Daoy (cell line): Measurements from ENCODE around the gene C11orf68. TPM values are rescaled to one million over a fixed set of nuclear protein-coding genes. Genes with fewer than 3 reads are reported as not detected.

Experiments
- DNase-seq: peaks from one replicate; pipeline ENCODE4 v3.0.0-alpha.2; 2015; ENCODE audit warnings: low read depth
- total RNA-seq: library from RNA; depleted of rRNA; stranded (reverse); fragments of >200 nt; shearing (Covaris generic); gene quantifications from 2 replicates; pipeline ENCODE4 v1.2.3, GENCODE V29; 2014

Gene C11orf68
- total RNA-seq, 1 experiment from 2014 or later = 19.1 TPM

GRCh38 chr11:65915101-65915820 lies 3.6 kb downstream of the C11orf68 start:
- peak; percentile 68 for DNase-seq

GRCh38 chr11:65912845-65913244 lies 6.0 kb downstream of the C11orf68 start:
- DNase-seq = peak; percentile 94

- DNase-seq = peak; percentile 96
These were observed 6.9 kb downstream of the C11orf68 start for GRCh38 chr11:65911682-65912568.

GRCh38 chr11:65907878-65908277 lies 11.0 kb downstream of the C11orf68 start:
- DNase-seq = no peak

DNA sequence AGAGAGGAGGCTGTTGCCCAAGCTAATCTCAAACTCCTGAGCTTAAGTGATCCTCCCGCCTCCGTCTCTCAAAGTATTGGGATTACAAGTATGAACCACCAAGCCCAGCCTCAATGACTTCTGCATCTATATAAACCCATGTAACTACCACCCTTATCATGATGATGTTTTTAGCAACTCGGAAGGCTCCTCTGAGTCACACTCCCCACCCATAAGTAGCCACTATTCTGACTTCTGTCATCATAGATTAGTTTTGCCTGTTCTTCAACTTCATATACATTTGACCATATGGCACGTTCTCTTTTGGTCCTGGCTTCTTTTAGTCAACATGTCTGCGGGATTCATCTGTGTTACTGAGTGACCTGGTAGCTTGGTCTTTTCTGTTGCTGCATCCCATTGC lies 12.3 kb downstream of the C11orf68 start:
- DNase-seq = peak; percentile 27

DNA sequence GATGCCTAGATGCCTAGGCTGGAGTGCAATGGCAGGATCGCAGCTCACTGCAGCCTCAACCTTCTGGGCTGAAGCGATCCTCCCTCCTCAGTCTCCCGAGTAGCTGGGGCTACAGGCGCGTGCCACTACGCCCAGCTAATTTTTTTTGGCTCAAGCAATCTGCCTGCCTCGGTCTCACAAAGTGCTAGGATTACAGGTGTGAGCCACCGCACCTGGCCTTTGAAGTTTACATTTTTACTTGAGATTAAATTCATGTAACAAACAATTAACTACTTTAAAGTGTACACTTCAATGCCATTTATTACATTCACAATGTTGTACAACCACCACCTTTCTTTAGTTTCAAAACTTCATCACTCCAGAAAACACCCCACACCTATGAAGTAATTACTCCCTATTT lies 15.1 kb downstream of the C11orf68 start:
- no peak for DNase-seq

DNA sequence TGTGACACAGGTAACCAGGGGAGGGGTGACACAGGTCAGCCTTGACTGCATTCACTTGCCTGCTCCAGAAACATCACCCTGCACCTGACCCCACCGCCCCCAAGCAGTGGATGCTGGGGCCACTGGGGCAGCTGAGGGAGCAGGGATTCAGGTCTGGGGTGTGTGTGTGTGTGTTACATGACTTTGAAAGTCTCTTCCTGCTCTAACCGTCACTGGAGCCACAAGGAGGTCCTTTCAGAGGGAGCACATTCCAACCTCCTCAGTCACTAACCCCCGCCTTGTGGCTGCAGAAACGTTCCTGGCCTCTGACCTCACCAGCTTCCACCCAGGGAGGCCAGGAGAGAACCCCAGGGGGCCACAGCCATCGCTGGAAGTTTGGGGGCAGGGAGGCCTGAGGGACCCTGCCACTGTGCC lies 15.8 kb downstream of the C11orf68 start:
- peak; percentile 96 for DNase-seq

DNA sequence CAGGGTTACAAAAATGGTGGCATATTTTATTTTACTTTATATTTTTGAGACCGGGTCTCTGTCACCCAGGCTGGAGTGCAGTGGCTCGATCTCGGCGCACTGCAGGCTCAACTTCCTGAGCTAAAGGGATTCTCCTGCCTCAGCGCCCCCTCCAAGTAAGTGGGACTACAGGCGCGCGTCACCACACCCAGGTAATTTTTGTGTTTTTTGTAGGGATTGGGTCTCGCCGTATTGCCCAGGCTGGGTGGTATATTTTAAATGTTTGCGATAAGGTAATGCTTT lies 18.0 kb downstream of the C11orf68 start:
- no peak for DNase-seq

- DNase-seq = peak; percentile 98
These were observed 18.6 kb downstream of the C11orf68 start, which contains the start of gene FOSL1 for GRCh38 chr11:65900125-65900898. Gene FOSL1, minus strand, starts transcription at chr11:65900388. Its CDS starts 49 bp downstream, at chr11:65900339.

GRCh38 chr11:65899356-65900124 lies 19.3 kb downstream of the C11orf68 start:
- peak; percentile 96 for DNase-seq

GRCh38 chr11:65898656-65899355 lies 20.1 kb downstream of the C11orf68 start:
- no peak for DNase-seq

DNA sequence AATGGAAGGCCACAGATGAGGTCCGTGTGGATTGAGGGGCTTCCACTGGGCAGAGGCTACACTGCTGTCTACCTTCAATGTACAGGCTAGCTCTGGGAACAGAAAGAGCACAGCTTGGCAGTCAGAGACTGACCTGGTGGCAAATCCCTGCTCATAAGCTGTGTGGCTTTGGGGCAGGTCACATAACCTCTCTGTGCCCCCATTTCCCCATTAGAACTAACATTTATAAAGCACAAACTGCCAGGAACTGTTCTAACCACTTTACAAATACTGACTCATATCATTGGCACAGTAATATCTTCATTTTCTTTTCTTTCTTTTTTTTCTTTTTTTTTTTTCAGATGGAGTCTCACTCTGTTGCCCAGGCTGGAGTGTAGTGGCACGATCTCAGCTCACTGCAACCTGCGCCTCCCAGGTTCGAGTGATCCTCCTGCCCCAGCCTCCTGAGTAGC lies 21.8 kb downstream of the C11orf68 start:
- DNase-seq = no peak

DNA sequence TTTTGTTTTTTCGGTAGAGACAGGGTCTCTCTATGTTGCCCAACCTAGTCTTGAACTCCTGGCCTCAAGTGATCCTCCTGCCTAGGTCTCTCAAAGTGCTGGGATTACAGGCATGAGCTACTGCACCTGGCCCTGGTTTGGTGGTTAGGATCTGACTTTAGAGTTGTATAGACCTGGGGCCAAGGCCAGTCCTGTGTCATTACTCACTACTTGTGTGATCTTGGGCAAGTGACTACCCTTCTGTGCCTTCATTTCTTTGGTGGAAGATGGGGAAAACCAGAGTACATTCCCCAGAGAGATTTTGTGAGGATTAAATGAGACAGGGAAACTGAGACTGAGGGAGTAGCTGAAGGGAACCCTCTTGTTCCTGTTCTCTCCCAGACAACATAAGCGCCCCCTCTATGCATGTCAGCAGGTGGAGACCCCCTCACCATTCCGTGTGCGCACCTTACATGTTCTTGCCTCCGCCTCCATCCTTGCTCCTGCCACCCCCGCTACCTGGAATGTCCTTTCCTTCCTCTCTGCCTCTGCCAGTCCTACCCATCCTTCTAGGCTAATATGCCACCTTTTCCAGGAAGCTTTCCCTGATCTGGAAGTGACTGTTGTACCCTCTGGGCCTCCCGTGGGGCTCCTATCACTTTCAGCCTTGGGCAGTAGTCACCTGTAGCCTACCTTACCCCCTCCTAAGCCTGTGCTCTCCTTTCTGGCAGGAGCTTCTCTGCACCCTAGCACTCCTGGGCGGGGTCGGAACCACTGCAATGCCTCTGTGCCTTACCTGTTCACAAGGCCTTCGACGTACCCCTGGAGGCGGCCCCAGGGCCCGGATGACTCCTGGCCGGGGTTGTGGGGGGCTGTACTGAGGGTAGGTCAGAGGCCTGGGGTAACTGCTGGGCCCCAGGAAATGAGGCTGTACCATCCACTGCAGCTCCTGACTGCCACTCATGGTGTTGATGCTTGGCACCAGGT lies 22.5 kb downstream of the C11orf68 start:
- DNase-seq = no peak

DNA sequence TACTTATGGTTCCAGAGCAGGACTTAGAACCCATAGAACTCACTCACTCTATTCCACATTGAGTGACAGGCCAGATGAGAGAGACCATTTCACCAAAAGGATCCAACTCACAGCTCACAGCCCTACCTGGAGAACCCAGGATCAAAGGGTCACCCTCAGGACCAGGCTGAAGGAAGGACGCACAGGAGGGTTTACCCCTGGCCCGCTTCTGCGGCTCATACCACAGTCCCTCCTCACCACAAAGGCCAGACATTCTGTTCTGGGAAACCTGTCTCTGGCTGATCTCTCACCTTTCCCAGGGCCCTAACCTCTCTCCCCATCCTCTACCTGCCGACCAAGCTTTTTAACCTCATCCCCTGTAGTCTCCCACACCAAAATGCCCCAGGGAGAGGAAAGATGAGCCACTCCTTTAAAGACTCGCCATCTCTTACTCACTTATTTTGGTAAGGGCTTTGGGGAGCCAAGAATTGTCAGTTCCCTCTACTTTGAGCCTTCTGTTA lies 23.3 kb downstream of the C11orf68 start:
- peak; percentile 23 for DNase-seq

DNA sequence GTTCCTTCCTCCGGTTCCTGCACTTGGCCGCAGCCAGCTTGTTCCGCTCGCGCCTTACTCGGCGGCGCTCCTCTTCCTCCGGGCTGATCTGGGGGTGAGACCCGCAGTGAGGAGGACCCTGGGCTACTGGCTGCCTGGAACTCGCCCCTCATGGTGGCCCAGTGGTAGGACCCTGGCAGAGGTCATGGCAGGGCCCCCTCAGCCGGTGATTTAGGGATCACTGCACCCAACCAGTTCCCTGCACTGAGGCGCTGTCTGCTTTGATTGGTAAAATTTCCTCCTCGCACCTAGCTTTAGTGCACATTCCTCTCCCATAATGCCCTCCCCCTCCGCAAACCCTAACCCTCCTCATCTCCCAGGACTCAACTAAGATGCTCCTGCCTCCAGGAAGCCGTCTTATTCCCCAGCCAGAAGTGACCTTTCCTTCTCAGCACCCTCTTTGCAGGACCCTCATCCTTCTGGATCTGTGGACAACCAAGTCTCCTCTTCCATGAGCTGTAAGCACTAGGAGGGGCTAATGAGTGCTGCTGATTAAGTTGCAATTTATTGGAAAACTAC lies 24.7 kb downstream of the C11orf68 start:
- peak; percentile 41 for DNase-seq

DNA sequence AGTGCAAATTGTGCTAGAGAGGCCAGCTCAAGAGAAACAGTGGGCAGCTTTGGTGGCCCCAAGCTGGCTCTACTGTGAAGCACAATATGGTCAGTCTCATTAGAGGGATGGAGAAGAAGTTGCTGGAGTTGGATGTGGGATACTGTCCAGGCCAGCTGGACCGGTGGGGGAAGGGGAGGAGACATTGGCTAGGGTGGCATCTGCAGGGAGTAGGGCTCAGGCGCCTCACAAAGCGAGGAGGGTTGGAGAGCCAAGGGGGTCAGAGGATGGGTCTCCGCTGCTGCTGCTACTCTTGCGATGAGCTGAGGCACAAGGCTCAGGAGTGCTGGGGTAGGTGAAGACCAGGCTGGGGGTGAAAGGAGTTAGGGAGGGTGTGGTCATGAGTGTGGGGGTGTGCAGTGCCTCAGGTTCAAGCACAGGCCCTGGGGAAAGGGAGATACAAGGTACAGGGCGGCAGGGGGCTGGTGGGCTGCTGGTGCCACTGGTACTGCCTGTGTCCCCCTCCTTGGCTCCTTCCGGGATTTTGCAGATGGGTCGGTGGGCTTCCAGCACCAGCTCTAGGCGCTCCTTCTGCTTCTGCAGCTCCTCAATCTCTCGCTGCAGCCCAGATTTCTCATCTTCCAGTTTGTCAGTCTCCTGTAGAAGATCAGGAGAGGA lies 26.1 kb downstream of the C11orf68 start:
- DNase-seq = peak; percentile 33

DNA sequence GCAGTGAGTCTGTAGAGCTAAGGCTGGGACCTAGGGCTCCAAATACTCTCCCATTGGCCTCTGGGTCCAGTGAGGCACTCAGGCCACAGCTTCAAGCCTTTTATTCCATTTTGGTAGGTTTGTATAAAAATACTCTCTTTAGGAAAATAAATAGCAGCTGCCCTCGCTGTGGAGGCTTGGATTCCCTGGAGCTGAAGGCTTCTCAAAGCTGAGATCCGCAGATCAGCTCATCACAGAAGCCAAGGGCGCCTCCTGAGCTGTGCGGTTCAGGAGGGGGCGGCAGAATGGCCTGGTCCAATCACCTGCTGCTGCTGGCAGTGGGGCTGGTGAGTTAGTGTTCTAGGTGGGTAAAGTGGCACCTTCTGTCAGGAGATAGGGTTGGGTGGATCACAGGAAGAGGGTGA lies 26.7 kb downstream of the C11orf68 start:
- DNase-seq = peak; percentile 51
